Neutrophil (primary cell): ENCODE measurements around the gene VPS35L.

Experiments
- H3K27ac ChIP-seq: fragments of 200-600 bp; sonication (generic); 2 replicates; pipeline ENCODE4 v1.5.1; 2016; ENCODE audit warnings: mild to moderate bottlenecking, moderate library complexity
- H3K27me3 ChIP-seq: fragments of 200-600 bp; sonication (generic); 2 replicates; pipeline ENCODE4 v1.6.0; 2016; ENCODE audit warnings: mild to moderate bottlenecking
- H3K36me3 ChIP-seq: fragments of 200-600 bp; sonication (generic); 2 replicates; pipeline ENCODE4 v1.5.1; 2017
- H3K4me1 ChIP-seq, 2 experiments: fragments of 200-600 bp in 1 of 2; sonication (generic) in 1 of 2; 1 replicate in 1 of 2; 2 replicates in 1 of 2; pipeline versions ENCODE4 v1.5.1 to v1.6.1; 2013 to 2016; ENCODE audit warnings: low read depth in 1 of 2, low read length in 1 of 2, mild to moderate bottlenecking in 1 of 2, moderate library complexity in 1 of 2; ENCODE audit not compliant: control insufficient read depth in 1 of 2, insufficient read depth in 1 of 2
- H3K4me3 ChIP-seq, 2 experiments: fragments of 200-600 bp in 1 of 2; sonication (generic) in 1 of 2; 1 replicate in 1 of 2; 2 replicates in 1 of 2; pipeline ENCODE4 v1.5.1; 2013 to 2016; ENCODE audit warnings: low read depth in 1 of 2, low read length in 1 of 2, mild to moderate bottlenecking in 1 of 2, moderate library complexity in 1 of 2
- H3K9me3 ChIP-seq: fragments of 200-600 bp; sonication (generic); 2 replicates; pipeline ENCODE4 v1.5.1; 2016
- CTCF ChIP-seq: fragments of 200-600 bp; sonication (generic); IDR thresholded peaks from 2 replicates; pipeline ENCODE4 v1.5.1; 2016; ENCODE audit warnings: antibody characterized with exemption

The VPS35L gene

GRCh38 chr16:19522397-19522732, 33.1 kb upstream of the VPS35L start:
- Histone ChIP-seq H3K4me3 (peak overlapping the region; percentile 85 to 98), H3K27me3 (no peaks in the 10 kb centered on the region), H3K9me3 (no peaks in the 10 kb centered on the region), H3K4me1 (peaks cover 53 to 59% of the 10 kb centered on the region in 2 experiments), H3K36me3 (peaks cover 4% of the 10 kb centered on the region), H3K27ac (peak overlapping the region; percentile 91)
- TF ChIP-seq CTCF, result no peak

- H3K27ac ChIP-seq, result peak overlapping the region; percentile 91
- H3K36me3 ChIP-seq, result peaks cover 4% of the 10 kb centered on the region
- H3K4me1 ChIP-seq, result peaks cover 53 to 59% of the 10 kb centered on the region in 2 experiments
- no peak for TF ChIP-seq CTCF
- H3K4me3 ChIP-seq, result peak overlapping the region in 1 of 2 experiments; percentile 71
- H3K9me3 ChIP-seq, result no peaks in the 10 kb centered on the region
- no peaks in the 10 kb centered on the region for H3K27me3 ChIP-seq
These were observed 32.7 kb upstream of the VPS35L start for GRCh38 chr16:19522760-19523159.

GRCh38 chr16:19523184-19523558, 32.3 kb upstream of the VPS35L start:
- H3K4me1 ChIP-seq, result peaks cover 53 to 59% of the 10 kb centered on the region in 2 experiments
- no peak for TF ChIP-seq CTCF
- peaks cover 6% of the 10 kb centered on the region for H3K36me3 ChIP-seq
- no peaks in the 10 kb centered on the region for H3K9me3 ChIP-seq
- peak overlapping the region; percentile 71 to 96 for H3K4me3 ChIP-seq
- no peaks in the 10 kb centered on the region for H3K27me3 ChIP-seq
- H3K27ac ChIP-seq, result peak overlapping the region; percentile 62

GRCh38 chr16:19523559-19524355, 31.7 kb upstream of the VPS35L start, which contains the start of gene CCP110:
Gene CCP110, plus strand, starts transcription at chr16:19523942. Its CDS starts 3,940 bp downstream, at chr16:19527882.
- Histone ChIP-seq H3K4me1 (peaks cover 48 to 59% of the 10 kb centered on the region in 2 experiments), H3K4me3 (peak within 1 kb of the TSS; percentile 71 to 96), H3K27ac (peak within 1 kb of the TSS; percentile 91), H3K9me3 (no peaks in the 10 kb centered on the region), H3K27me3 (no peaks in the 10 kb centered on the region), H3K36me3 (peaks cover 10% of the 10 kb centered on the region)
- peak; percentile 27 for TF ChIP-seq CTCF

- Histone ChIP-seq H3K4me3 (peak overlapping the region; percentile 71 to 96), H3K27me3 (no peaks in the 10 kb centered on the region), H3K4me1 (peaks cover 43 to 59% of the 10 kb centered on the region in 2 experiments), H3K9me3 (no peaks in the 10 kb centered on the region), H3K27ac (peak overlapping the region; percentile 62), H3K36me3 (peaks cover 10% of the 10 kb centered on the region)
- TF ChIP-seq CTCF, result no peak
These were observed 31.2 kb upstream of the VPS35L start for GRCh38 chr16:19524356-19524615.
